Sigmoid colon (tissue), 7 donors: ENCODE data around the gene PDX1. TPM values are rescaled to one million over a fixed set of nuclear protein-coding genes. Genes with fewer than 3 reads are reported as not detected.
A peak's percentile ranks its signal among the peaks of the same experiment; 100 is the strongest.

Experiments
- DNase-seq: peaks from one replicate; pipeline ENCODE4 v3.0.0-alpha.2; 2019
- H3K27ac ChIP-seq, 4 donors: fragments of 200-600 bp; sonication (generic); one replicate each; pipeline ENCODE4 v1.5.1; 2016 to 2019; ENCODE audit warnings: mild to moderate bottlenecking in 1 of 4
- H3K27me3 ChIP-seq, 3 donors: fragments of 200-600 bp; sonication (generic); one replicate each; pipeline ENCODE4 v1.5.1; 2019; ENCODE audit warnings: mild to moderate bottlenecking in 1 of 3
- H3K36me3 ChIP-seq, 4 donors: fragments of 200-600 bp; sonication (generic); one replicate each; pipeline ENCODE4 v1.5.1; 2016 to 2019
- H3K4me1 ChIP-seq, 4 donors: fragments of 200-600 bp; sonication (generic); one replicate each; pipeline ENCODE4 v1.5.1; 2017 to 2019
- H3K4me3 ChIP-seq, 4 donors: fragments of 200-600 bp; sonication (generic); one replicate each; pipeline ENCODE4 v1.5.1; 2017 to 2019; ENCODE audit warnings: mild to moderate bottlenecking in 2 of 4, moderate library complexity in 1 of 4
- H3K9me3 ChIP-seq, 4 donors: fragments of 200-600 bp in 3 of 4; sonication (generic) in 3 of 4; one replicate each; pipeline versions ENCODE4 v1.5.1 to v1.6.1; 2013 to 2019
- EP300 ChIP-seq, 4 donors: sonication (generic); formaldehyde crosslinking; IDR thresholded peaks; one replicate each; pipeline ENCODE4 v1.6.1; 2017; ENCODE audit warnings: antibody characterized with exemption in 4 of 4
- POLR2A ChIP-seq, 2 donors: fragments of 450-650 bp; IDR thresholded peaks; one replicate each; pipeline ENCODE4 v1.6.1; 2016; ENCODE audit warnings: antibody characterized with exemption in 2 of 2, mild to moderate bottlenecking in 2 of 2, moderate library complexity in 2 of 2
- POLR2AphosphoS5 ChIP-seq, 4 donors: sonication (generic); formaldehyde crosslinking; IDR thresholded peaks; one replicate each; pipeline ENCODE4 v1.6.1; 2017; ENCODE audit warnings: antibody characterized with exemption in 4 of 4
- WGBS, 2 donors: extraction: QIAGEN DNeasy Blood & Tissue Kit; methylation state at CpG; one replicate each; pipeline ENCODE4 v1.1.7; 2013; 5-methylcytosine and 5-hydroxymethylcytosine counted together
- intact Hi-C: fragments of 100-400 bp; cut with DNase I; formaldehyde crosslinking; loops from one replicate; pipeline ENCODE4 v1.15.1; 2023
- polyA plus RNA-seq, 3 donors: library from polyadenylated mRNA; stranded (reverse); fragments of 200-250 nt; gene quantifications; one replicate each; pipeline ENCODE4 v1.2.3, GENCODE V29; 2013
- total RNA-seq, 4 donors: library from RNA; depleted of rRNA; stranded (reverse); fragments of >200 nt; gene quantifications; one replicate each; pipeline ENCODE4 v1.1.0, GENCODE V29; 2016
- TF ChIP-seq, protein P1 (sequence below), 4 experiments: fragments of 450-650 bp in 3 of 4; fragments of 200-600 bp in 1 of 4; IDR thresholded peaks; one replicate each; pipeline ENCODE4 v1.5.1; 2016 to 2019; ENCODE audit warnings: antibody characterized with exemption in 4 of 4, mild to moderate bottlenecking in 3 of 4, moderate library complexity in 2 of 4
- donor health status: healthy with polysubstance abuse.
- donor health status: Bipolar disorder and iron deficiency.
- donor health status: healthy.

Gene PDX1
- total and polyA plus RNA-seq, 7 donors = under 0.01 to 0.39 TPM; not detected in 5

DNA sequence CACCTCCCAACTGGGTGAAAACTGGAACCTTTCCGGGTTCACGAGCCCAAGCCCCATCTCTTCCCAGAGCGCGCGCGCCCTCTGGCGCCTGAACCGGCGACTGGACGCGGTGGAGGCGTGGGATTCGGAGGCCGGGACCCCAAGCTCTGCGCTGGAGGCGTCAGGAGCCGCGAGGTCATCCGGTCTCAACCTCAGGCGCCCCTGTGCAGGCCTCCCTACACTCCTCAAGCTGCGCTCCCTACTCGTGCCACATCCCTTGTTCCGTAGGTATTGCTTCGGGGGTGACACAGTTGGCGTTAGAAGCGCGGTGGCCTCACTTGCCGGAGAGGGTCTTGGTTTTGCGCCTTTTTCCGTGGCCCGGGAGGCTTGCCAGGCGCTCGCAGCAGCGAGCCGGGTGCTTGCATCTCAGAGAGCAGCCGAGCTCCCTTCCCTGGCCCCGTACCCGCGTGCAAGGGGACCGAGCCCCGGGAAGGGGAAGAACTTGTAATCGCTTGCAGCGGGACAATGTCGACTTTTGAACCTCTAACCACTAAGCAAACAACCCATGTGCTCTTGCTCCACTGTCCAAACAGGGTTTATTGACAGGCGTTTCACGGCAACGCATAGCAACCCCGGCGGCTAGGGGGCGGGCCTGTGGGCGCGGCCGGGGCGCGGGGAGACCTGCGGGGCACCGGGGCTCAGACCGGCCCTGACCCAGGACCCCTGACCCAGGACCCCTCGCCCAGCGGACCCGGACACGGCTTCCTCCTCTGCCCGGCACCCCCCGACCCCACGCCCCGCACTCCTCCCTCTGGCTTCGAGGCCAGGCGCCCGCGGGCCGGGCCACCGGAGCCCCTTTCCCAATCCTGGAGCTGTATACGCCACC lies 40.8 kb downstream of the PDX1 start:
- Histone ChIP-seq H3K4me1 (peaks cover 0 to 17% (median 15%) of the 10 kb centered on the region in 4 donors), H3K4me3 (peak overlapping the region in 3 of 4 donors; percentile 7 to 40 (median 33)), H3K36me3 (no peaks in the 10 kb centered on the region), H3K27ac (no peak overlapping the region), H3K27me3 (peaks cover 56 to 100% (median 68%) of the 10 kb centered on the region in 3 donors), H3K9me3 (no peaks in the 10 kb centered on the region)
- 1% methylated on average over 73 of the region's 73 CpGs for WGBS, 2 donors
- no peak for DNase-seq
- intact Hi-C loops = no loop called here
- TF ChIP-seq, protein P1, sequence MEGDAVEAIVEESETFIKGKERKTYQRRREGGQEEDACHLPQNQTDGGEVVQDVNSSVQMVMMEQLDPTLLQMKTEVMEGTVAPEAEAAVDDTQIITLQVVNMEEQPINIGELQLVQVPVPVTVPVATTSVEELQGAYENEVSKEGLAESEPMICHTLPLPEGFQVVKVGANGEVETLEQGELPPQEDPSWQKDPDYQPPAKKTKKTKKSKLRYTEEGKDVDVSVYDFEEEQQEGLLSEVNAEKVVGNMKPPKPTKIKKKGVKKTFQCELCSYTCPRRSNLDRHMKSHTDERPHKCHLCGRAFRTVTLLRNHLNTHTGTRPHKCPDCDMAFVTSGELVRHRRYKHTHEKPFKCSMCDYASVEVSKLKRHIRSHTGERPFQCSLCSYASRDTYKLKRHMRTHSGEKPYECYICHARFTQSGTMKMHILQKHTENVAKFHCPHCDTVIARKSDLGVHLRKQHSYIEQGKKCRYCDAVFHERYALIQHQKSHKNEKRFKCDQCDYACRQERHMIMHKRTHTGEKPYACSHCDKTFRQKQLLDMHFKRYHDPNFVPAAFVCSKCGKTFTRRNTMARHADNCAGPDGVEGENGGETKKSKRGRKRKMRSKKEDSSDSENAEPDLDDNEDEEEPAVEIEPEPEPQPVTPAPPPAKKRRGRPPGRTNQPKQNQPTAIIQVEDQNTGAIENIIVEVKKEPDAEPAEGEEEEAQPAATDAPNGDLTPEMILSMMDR (IDR thresholded peaks at IDR 0.05) = no peak
- TF ChIP-seq POLR2A (IDR thresholded peaks at IDR 0.05) (no peak), POLR2AphosphoS5 (IDR thresholded peaks at IDR 0.05) (no peak), EP300 (IDR thresholded peaks at IDR 0.05) (no peak)

DNA sequence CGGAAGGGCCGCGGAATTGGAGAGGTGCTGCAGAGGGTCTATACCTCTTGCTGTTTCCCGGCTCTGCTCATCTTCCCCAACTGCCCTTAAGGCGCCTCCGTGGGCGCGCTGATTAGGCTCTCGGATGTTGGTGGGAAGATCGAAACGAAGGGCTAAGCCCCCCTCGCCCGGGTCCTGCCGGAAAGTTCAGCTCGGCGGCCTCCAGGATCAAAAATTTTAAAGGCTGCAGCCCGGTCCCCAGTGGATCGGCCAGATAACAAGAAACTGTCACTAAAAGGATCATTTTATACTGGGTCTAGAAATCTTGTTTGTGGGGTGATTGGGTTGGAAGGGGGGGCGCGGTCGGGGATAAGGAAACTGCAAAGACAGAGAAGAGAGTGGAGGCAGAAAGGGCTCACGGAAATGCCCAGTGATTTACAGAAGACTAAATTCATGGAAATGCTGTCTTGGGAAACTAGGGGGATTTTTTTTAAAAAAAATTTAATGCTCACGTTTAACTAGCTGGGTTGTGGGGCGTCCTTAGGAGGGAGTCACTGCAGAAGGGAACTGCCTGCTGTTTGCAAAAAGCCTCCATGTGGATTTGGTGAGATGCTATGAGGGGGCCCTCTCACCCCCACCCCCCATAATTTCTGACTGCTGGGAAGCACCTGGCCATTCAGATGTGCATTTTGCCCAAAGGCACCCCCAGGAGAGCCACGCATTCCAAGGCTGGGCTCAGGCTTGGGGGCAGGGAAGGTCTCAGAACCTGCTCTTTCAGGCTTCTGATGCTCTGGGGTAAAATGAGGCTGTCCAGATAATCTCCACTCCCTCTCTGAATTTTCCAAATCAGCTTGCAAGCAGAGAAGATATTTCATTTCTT lies 41.7 kb downstream of the PDX1 start:
- peaks cover 56 to 100% (median 68%) of the 10 kb centered on the region in 3 donors for H3K27me3 ChIP-seq
- intact Hi-C loops = no loop called here
- peaks cover 0 to 21% (median 17%) of the 10 kb centered on the region in 4 donors for H3K4me1 ChIP-seq
- no peaks in the 10 kb centered on the region for H3K36me3 ChIP-seq
- H3K4me3 ChIP-seq = peak overlapping the region in 3 of 4 donors; percentile 7 to 40 (median 33)
- 3 to 6% methylated on average over 25 of the region's 25 CpGs for WGBS, 2 donors
- H3K9me3 ChIP-seq = no peaks in the 10 kb centered on the region
- TF ChIP-seq POLR2A (IDR thresholded peaks at IDR 0.05) = no peak
- no peak for TF ChIP-seq EP300 (IDR thresholded peaks at IDR 0.05)
- H3K27ac ChIP-seq = no peak overlapping the region
- DNase-seq = no peak

DNA sequence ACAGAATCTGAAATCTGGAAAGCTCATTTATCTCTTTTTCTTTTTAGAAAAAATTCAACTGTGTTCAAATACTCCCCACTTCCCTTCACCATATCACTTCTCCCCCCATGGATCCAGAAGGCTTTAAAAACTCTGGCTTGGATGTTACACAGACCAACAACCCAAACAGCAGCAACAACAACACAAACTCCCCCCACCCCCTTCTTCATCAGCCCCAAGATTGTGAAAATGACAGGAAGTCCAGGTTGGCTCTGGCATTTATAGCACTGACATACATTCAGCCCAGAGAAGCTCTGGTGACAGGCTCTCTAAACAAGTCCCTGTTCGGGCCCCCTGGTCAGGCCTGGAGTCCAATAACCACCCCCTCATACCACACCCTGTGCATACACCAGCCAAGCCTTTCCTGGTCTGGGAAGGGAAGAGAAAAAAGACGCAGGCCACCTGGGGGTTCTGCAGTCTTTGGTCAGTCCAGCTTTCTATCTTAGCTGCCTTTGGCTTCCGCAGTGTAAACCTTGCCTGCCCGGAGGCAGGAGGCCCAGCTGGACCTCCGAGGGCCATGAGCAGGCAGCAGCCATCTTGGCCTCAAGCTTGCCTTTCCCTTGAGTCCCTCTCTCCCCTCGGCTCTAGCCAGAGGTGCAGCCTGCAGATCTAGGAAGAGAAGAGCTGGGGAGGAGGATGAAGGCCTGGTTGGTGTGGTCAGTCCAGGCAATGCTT lies 42.5 kb downstream of the PDX1 start:
- Histone ChIP-seq H3K27ac (no peak overlapping the region), H3K4me3 (no peak overlapping the region), H3K4me1 (peaks cover 0 to 30% (median 19%) of the 10 kb centered on the region in 4 donors), H3K27me3 (peaks cover 57 to 100% (median 68%) of the 10 kb centered on the region in 3 donors), H3K9me3 (no peaks in the 10 kb centered on the region), H3K36me3 (no peaks in the 10 kb centered on the region)
- intact Hi-C loops = no loop called here
- 9 to 40% methylated on average over 6 of the region's 6 CpGs for WGBS, 2 donors
- no peak for DNase-seq
- TF ChIP-seq, protein P1 (IDR thresholded peaks at IDR 0.05) = no peak
- TF ChIP-seq EP300 (IDR thresholded peaks at IDR 0.05) (no peak), POLR2A (IDR thresholded peaks at IDR 0.05) (no peak), POLR2AphosphoS5 (IDR thresholded peaks at IDR 0.05) (no peak)

DNA sequence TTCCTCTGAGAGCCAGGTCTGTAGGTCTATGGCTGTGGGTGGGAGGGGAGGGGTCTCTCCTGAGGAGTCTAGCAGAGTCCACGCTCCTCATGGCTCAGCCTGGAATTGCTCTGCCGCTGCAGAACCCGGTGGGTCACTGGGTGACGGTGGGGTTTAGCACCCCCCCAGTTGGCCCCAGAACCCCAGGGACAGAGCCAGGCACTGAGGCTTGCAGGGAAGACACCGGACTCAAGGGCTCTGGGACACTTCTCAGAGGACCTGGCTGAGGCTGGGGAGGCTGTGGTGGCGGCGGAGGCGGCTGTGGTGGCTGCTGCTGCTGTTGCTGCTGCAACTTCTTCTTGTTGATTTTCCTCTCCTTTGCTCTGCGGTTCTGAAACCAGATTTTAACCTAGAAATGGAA lies 43.2 kb downstream of the PDX1 start:
- Histone ChIP-seq H3K4me3 (no peak overlapping the region), H3K4me1 (peaks cover 0 to 37% (median 23%) of the 10 kb centered on the region in 4 donors), H3K9me3 (no peaks in the 10 kb centered on the region), H3K36me3 (no peaks in the 10 kb centered on the region), H3K27me3 (peaks cover 59 to 100% (median 68%) of the 10 kb centered on the region in 3 donors), H3K27ac (no peak overlapping the region)
- intact Hi-C loops = no loop called here
- WGBS, 2 donors = 18 to 49% methylated on average over 9 of the region's 9 CpGs
- TF ChIP-seq EP300 (IDR thresholded peaks at IDR 0.05) (no peak), POLR2A (IDR thresholded peaks at IDR 0.05) (no peak), POLR2AphosphoS5 (IDR thresholded peaks at IDR 0.05) (no peak)
- TF ChIP-seq, protein P1 (IDR thresholded peaks at IDR 0.05) = no peak
- DNase-seq = no peak
